Astrocyte of the cerebellum (primary cell): ENCODE measurements around the gene SLC43A2.

Experiments used
- DNase-seq: peaks from one replicate; pipeline ENCODE4 v3.0.0-alpha.2; 2011; ENCODE audit warnings: low read depth
- H3K4me3 ChIP-seq: 2 replicates; pipeline ENCODE4 v1.5.1; 2011; ENCODE audit warnings: mild to moderate bottlenecking, low read depth, low read length, moderate library complexity
- CTCF ChIP-seq: IDR thresholded peaks from 2 replicates; pipeline ENCODE4 v1.5.1; 2012; ENCODE audit warnings: low read length, low read depth, moderate library complexity, mild to moderate bottlenecking; ENCODE audit errors: missing control alignments
- in situ Hi-C: cut with HindIII; loops from 2 replicates; pipeline ENCODE4 v1.10.0; 2017; ENCODE audit warnings: low sequenced_read_pairs

Gene SLC43A2

DNA sequence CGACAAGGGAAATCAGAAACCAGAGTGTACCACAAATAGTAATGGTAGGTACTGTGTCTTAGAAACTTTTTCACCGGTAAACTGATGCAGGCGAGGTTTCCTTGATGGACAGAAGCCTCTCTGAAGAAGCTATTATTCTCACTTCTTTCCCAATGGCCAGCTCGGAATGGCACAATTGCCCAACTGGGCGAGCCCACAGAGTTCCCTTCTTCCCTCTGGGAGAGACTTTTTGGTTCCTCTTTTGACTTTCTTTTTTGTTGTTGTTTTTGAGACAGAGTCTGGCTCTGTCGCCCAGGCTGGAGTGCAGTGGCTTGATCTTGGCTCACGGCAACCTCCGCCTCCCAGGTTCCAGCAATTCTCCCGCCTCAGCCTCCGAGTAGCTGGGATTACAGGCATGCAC lies 16.9 kb downstream of the SLC43A2 start:
- in situ Hi-C loops = no loop called here
- H3K4me3 ChIP-seq = no peak overlapping the region
- no peak for DNase-seq
- TF ChIP-seq CTCF = no peak

GRCh38 chr17:1608676-1609075 lies 20.0 kb downstream of the SLC43A2 start:
- no peak for TF ChIP-seq CTCF
- DNase-seq = no peak
- no peak overlapping the region for H3K4me3 ChIP-seq
- in situ Hi-C loops = no loop called here

DNA sequence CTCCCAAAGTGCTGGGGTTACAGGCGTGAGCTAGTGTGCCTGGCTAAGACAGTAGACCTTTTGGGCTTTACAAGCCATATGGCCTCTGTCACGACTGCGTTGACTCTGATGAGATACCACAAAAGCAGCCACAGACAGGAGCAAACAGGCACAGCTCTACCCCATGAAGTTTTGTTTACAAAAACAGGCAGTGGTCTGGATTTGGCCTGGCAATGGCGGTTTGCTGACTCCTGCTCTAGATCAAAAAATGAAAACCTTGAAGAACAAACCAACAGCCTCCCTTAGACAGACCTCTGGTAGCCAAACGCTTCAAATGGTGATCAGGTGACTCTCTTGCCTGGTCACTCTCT lies 20.7 kb downstream of the SLC43A2 start:
- in situ Hi-C loops = no loop called here
- TF ChIP-seq CTCF = no peak
- no peak for DNase-seq
- no peak overlapping the region for H3K4me3 ChIP-seq

DNA sequence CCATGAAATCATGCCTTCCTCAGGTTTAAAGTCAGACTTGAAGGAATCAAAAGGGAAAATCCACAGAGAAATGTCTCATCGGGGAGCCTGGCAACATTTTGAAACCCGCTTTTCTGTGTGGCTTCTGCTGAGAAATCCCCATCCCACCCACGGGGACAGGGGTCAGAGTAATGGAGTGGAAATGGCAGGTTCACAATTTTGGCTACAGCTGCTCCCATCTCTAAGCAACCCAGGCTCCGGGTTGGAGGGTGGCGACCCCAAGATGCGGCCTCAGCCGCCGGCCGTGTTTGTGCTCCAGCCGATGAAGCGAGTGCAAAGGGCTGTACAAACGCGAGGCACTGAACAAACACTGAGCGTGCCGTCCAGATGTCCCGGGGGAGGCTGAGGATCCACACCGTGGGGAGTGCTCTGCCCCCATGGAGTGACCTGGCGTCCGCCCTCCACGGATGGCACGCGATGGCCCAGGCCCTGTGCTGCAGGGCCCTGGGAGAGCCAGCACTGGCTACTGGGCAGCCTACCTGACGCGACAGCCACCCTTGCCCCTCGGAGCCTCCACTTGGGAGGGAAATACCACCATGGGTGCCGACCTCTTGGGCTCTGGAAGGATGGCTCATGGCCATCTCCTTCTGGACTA lies 22.2 kb downstream of the SLC43A2 start:
- no peak for TF ChIP-seq CTCF
- in situ Hi-C loops = no loop called here
- no peak overlapping the region for H3K4me3 ChIP-seq
- DNase-seq = no peak

GRCh38 chr17:1605681-1606351 lies 22.8 kb downstream of the SLC43A2 start:
- no peak for TF ChIP-seq CTCF
- no peak overlapping the region for H3K4me3 ChIP-seq
- no peak for DNase-seq
- in situ Hi-C loops = no loop called here

DNA sequence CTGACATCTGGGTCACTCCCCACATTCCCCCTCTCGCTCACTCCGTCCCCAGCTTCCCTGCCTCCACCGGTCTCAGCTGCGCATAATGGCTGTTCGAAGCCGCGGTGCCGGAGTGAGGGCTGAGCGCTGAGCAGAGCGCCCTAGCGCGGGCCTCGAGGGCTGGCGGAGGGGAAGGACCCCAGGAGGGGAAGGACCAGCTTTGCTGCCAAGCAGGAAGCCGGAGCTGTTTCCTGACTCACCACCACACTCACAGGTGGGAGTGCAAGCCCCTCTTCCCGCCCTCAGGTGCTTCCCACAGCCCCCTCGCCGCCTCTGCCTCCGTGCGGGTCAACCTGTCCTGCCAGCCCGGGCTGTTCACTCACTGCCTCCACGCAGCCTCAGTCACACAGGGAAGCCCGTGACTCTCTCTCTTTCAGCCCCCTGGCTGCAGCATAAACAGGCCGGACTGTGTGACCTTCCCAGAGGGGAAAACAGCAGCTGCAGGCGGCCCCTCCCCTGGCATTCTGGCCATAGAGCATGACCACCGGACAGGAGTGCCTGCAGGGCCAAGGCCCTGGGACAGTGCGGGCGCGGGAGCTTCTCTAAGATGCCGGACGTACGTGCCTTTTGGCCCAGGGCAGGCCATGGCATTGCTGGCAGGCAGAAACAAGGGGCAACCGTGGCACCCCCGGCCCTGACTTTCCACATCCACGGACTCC lies 23.7 kb downstream of the SLC43A2 start:
- no peak for DNase-seq
- no peak overlapping the region for H3K4me3 ChIP-seq
- TF ChIP-seq CTCF = no peak
- in situ Hi-C loops = no loop called here
